CD4-positive, alpha-beta T cell treated with Interleukin-6 for 4 hours (primary cell): ENCODE data around the gene GINM1.

ENCODE experiments used
- DNase-seq: peaks from one replicate; pipeline ENCODE4 v3.0.0-alpha.2; 2020; ENCODE audit warnings: mixed read lengths

The GINM1 gene

GRCh38 chr6:149600508-149600907 is 34.3 kb downstream of the GINM1 start:
- DNase-seq = no peak

- DNase-seq = no peak
Observed at GRCh38 chr6:149608381-149608982, 42.3 kb downstream of the GINM1 start.

- DNase-seq = no peak
Observed at GRCh38 chr6:149614337-149614736, 48.2 kb downstream of the GINM1 start.

GRCh38 chr6:149615805-149616204 is 49.6 kb downstream of the GINM1 start:
- DNase-seq = no peak

GRCh38 chr6:149627672-149628071 is 61.5 kb downstream of the GINM1 start:
- no peak for DNase-seq

- no peak for DNase-seq
Observed at GRCh38 chr6:149628875-149629510, 62.8 kb downstream of the GINM1 start.

DNA sequence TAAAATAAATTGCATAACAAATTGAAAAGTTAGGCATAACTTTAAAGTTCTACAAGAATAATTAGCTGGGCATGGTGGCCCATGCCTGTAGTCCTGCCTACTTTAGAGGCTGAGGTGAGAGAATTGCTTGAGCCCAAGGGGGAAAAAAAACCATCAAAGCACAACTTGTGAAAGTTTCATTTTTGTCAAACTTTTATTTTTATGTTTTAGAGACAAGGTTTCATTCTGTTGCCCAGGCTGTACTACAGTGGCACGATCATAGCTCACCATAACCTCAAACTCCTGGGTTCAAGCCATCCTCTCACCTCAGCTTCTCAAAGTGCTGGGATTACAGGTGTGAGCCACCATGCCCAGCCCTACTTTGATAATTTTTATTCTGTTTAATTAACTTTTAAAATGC is 68.1 kb downstream of the GINM1 start:
- DNase-seq = no peak

DNA sequence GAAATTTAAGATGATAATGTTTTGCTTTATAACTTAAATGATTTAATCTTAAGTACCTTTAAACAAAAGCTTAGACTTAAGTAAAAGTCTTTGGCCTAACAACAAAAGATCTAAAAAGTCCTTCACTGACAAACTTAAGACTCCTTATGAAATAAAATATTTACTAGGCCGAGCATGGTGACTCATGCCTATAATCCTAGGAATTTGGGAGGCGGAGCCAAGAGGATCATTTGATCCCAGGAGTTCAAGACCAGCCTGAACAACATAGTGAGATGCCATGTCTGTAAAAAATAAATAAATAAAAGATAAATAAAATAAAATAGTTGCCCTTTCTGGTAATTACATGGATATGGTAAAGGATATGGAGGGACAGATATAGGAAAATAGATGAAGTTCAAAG is 69.9 kb downstream of the GINM1 start:
- no peak for DNase-seq
